Cerebellar cortex (tissue), 1 donor: ENCODE data around the gene UBTD1.
"Not testable (repeated sequence)": the region's sequence is repeated elsewhere in the genome, so short reads cannot be mapped to it uniquely, and the experiment has no call there.

Source experiments
- DNase-seq: peaks from one replicate; pipeline ENCODE4 v3.0.0-alpha.2; 2015; ENCODE audit warnings: low spot score

Gene UBTD1

DNA sequence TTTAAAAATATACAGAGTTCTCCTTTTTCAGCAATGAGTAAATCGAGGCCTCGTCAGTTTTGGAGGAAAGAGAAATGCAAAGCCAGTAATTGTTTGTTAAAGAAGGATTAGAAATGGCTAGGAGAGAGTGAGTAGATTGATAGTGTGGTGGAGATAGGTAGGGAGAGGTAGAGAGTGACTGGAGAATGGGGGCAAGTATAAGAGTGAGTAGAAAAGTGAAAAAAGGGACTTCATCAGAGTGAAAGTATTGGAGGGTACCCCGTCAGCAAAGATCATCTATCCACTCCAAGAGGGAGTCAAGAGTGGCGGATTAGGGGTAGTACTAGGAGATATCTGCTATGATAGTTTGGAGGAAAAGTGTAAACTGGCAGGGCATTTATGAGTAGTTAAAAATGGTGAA is 64.6 kb downstream of the UBTD1 start:
- DNase-seq = no peak

DNA sequence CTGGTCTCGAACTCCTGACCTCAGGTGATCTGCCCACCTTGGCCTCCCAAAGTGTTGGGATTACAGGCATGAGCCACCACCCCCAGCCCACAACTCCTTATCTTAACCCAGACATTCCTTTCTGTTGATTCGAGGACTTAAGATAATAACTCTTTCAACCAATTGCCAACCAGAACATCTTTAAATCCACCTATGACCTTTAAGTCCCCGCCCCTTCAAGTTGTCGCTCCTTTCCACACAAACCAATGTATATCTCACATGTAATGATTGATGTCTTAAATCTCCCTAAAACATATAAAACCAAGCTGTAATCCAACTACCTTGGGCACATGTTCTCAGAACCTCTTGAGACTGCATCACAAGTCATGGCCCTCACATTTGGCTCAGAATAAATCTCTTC is 66.1 kb downstream of the UBTD1 start:
- no peak for DNase-seq

DNA sequence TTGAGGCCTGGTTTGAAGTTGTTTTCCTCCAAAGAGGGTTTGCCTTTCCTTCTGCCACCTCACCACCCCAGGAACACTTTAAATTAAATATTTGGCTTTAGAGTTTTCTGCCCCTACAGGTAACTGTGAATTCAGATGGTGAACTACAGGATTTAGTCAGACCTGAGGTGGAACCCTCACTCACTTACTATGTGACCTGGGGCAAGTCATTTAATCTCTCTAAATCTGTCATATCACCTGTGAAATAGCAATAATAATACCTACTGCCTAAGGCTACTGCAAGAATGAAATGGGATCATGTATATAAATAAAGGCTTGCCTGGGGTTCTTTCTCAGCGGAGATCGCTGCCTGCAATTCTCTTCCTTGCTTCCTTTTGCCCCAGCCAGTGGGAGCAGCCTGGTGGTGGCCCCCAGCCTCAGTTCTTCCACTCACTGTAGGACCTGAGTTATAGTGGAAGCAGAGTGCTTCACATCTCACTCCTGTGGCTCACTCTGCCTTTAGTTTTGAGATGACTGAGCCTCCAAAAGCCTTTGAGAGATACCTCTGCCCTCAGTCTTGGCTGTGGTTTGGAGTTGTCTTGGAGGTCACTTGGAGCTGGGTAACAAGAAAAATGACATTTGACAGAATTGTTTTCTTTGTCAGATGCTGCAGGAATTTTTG is 67.7 kb downstream of the UBTD1 start:
- DNase-seq = no peak

DNA sequence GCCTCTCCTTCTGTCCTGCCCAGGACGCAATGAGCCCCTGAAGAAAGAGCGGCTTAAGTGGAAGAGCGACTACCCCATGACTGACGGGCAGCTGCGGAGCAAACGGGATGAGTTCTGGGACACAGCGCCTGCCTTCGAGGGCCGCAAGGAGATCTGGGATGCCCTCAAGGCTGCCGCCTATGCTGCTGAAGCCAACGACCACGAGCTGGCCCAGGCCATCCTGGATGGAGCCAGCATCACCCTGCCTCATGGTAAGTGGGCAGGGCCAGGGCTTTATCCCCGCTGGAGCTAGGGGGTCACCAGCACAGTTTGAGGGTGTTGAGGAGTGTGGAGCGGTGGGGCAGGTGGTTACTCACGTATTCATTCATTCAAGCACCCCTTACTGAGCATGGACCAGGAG is 69.2 kb downstream of the UBTD1 start:
- no peak for DNase-seq

DNA sequence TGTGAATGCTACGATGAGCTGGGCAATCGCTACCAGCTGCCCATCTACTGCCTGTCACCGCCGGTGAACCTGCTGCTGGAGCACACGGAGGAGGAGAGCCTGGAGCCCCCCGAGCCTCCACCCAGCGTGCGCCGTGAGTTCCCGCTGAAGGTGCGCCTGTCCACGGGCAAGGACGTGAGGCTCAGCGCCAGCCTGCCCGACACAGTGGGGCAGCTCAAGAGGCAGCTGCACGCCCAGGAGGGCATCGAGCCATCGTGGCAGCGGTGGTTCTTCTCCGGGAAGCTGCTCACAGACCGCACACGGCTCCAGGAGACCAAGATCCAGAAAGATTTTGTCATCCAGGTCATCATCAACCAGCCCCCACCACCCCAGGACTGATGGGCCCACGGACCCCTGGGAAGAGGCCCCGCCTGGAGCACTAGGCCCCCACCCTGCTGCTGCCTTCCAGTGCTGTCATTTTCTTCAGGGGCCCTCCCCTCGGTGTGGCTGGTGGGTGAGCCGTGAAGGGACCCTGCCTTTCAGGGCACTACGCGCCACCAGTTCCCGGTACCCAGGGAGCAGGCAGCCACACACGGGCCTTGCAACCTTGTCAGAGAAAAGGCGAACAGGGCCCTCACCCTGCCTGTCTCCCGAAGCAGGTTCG is 71.5 kb downstream of the UBTD1 start:
- no peak for DNase-seq

DNA sequence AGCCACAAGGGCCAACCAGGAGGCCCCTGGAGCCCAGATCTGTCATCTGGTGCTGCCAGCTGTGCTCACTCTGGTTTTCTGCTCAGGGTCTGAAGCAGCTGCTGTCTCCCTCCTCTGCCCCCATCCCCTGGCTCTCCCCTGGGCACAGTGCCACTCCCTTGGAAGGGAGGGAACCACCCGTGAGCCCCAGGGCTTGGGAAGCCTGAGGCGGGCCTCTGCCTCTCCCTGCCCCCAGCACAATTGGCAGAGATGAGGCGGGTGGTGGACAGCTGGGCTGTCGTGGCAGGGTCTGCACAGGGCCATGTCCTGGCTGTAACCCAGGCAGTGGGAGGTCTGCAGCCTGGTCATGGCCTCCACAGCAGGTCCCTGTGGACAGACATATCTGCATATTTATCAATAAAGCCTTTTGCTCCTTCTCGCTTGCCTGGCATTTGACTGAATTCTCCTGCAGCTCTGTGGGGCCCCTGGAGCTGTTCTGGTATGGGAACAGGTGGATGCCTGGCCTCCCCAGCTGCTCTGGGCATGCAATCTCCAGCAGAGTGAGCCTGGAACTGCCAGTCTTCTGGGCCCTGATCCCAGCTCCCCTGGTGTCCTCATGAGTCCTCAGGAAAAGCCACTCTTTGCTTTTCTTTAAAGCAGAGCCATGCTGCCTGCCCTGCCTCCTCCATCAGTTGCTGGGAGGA is 72.2 kb downstream of the UBTD1 start:
- peak; percentile 93 for DNase-seq

DNA sequence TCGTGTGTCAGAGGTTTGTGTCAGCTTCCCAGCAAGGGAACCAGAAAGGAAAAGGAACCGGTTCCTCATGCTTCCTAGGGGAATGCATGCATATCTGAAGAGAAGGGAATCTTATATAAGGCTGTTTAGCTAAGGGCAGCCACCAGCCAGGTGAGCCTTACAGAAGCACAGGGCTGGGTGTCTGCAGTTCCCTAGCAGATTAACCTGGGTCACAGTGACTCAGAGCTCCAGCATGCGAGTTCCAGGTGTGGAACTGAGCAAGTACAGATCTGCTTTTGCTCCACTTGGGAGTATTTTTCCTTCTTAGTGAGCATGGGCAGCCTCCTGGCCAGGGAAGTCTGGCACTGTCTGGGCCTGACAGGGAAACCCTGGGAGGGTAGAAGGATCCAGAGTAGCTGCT is 72.9 kb downstream of the UBTD1 start:
- DNase-seq = peak; percentile 61

DNA sequence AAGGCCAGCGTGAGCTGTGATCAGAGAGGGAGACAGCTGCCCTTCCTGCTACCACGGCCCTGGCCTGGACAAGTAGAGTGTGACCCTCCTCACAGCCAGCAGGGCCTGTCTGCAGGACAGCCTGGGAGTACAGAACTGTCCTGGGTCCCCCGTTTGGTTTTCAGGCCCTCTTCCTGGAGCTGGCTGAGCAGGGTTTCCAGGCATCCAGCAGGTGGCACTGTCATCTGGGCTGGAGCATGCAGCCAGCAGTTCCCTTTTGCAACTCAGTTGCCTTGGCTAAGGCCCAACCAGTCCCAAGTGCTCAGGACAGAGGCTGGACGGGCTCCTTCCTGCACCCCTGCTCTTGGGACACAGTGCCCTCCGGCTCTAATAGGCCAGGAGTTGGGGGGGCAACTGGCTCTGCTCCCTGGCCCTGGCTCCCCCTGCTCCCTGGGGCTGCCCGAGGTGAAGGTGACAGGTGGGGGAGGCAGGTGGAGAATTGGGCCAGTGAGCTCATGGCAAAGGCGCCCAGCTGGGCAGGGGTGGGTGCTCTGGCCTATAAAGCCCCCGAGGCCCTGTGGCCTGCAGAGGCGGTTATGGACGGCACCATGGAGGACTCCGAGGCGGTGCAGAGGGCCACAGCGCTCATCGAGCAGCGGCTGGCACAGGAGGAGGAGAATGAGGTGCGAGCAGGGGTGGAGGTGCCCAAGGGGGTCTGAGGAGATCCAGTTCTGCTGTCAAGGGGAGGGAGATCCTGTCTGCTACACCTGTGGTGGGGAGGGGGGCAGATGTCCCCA is 73.7 kb downstream of the UBTD1 start, which contains the start of gene ANKRD2:
TSS of gene ANKRD2 (plus strand) at position 566 of the 776 bp plus-strand sequence. CDS start at position 576, 10 bp downstream.
- peak; percentile 88 for DNase-seq

DNA sequence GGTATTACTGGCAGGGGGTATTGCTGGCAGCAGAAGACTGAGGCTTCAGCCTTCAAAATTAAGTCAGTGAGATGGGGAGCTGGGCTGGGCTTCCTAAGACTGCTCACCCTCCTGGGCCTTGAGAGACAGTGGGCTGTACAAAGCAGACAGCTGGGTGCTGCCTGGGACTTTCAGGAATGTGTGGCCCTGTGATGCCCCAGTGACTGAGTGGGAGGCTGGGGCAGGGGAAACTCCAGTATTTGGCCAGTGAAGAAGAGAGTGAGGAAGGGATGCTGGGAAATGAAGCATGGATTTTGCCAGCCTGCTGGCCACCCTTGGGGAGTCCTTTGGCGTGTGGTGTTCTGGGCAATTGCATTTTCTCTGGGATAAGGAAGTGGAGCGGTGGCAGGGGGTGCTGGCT is 74.3 kb downstream of the UBTD1 start:
- no peak for DNase-seq

DNA sequence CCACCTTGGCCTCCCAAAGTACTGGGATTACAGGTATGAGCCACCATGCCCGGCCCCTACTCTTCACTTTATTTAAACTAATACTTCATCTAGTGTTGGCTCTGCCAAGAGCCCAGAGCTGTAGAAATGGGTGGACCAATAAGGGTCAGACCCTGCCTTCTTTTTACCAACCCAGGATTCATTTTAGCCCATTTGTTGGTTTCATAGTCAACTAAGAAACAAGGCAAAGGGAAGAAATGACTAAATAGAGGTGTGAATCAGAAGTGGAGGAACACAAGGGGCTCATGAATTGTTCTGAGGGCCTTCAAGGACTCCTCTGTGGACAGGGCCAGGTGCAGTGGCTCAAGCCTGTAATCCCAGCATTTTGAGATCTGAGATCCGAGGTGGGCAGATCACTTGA is 74.9 kb downstream of the UBTD1 start:
- DNase-seq = no peak

DNA sequence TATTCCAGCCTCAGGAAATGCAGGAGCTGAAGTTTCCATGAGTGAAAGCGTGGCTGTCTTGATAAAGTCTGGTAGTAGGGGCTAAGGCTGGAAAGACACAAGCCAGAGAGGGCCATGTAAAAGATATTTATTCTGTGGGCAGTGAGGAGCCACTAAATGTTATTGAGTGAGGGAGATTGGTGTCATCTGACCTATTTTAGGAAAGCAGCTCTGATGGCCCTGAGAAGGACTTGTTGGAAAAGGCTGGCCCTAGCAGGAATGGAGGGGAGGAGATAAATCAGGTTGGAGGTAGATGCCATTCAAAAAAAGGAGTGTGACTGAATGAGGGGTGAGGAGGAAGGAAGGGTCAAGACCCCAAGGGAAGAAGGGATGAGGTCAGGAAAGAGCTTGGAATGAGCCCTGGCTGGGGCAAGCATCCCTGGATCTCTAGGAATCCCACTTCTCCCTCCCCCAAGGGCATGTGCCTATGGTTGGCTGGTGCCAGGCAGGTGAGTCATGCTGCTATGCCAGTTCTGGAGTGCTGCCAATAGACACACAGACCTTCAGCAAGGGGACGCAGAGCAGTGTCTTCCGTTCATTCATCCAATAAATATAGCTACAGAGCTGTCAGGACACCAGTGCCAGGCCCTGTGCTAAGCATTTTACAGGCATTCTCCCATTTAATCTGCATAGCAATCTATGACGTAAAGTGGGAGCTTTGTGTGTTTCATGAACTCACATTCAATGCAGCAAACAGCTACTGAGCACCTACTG is 75.8 kb downstream of the UBTD1 start:
- DNase-seq = peak; percentile 94

DNA sequence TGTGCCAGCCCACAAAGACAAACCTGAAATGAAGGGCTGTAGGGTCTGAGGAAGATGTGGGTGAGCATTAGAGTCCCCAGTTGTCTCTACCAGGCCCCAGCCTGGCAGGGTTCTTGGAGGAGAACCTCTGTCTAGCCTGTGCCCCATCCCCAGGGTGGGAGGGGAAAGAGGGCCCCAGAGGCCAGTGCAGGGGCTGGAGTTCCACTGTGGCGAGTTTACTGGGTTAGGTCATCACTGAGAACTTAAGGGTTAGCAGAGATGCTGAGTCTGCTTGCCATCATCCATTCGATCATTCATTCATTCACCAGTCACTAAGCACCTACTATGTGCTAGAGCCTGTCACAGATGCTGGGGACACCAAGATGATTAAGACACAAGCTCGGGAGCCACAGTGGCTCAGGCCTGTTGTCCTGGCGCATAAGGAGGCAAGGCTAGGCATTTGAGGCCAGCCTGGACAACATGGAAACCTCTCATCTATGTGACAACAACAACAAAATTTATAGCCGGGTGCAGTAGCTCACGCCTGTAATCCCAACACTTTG is 76.5 kb downstream of the UBTD1 start:
- DNase-seq = no peak

DNA sequence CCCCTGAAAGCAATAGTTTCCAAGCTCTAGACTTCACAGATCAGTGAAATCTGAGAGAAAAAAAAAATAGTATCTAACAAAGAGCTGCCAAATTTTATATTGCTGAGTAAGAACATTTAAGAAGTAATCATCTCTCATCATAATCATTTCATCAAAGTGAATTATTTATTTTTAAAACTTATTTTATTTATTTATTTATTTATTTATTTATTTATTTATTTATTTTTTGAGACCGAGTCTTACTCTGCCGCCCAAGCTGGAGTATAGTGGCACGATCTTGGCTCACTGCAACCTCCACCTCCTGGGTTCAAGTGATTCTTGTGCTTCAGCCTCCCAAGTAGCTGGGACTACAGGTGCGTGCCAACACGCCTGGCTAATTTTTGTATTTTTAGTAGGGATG is 77.8 kb downstream of the UBTD1 start:
- DNase-seq = not testable (repeated sequence)

DNA sequence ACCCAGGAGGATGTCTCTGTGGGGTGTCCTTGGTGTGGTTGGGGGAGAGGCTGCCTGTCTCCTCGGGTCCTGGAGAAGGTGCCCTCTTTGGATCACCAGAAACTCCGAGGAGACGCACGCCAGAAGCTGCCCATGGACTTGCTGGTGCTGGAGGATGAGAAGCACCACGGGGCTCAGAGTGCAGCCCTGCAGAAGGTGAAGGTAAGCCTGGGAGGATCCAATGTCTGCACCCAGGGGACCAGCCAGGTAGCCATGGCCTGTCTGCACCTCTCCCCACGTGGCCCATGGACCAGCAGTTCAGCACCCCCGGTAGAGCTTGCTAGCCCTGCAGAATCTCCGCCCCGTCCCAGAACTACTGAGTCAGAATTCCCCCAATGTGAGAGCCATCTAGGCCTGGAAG is 79.0 kb downstream of the UBTD1 start:
- no peak for DNase-seq

DNA sequence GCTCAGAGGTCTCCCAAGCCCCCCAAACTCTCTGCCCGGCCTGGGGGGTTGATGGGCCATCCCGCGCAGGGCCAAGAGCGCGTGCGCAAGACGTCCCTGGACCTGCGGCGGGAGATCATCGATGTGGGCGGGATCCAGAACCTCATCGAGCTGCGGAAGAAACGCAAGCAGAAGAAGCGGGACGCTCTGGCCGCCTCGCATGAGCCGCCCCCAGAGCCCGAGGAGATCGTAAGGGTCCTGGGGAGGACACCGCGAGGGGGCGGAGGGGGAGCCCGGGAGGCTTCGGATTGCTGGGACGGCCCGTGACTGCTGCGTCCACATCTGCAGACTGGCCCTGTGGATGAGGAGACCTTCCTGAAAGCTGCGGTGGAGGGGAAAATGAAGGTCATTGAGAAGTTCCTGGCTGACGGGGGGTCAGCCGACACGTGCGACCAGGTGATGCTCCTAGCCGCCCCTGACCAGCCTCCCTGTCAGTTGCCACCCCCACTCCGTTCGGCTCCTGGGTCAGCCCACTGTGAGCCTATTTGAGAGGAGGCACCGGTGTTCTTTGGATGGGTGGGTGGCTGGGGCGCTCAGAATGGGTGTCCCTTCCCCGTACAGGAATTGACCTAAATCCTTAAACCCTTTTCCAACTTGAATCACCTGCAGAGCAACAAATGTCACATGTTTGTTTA is 79.6 kb downstream of the UBTD1 start:
- no peak for DNase-seq

DNA sequence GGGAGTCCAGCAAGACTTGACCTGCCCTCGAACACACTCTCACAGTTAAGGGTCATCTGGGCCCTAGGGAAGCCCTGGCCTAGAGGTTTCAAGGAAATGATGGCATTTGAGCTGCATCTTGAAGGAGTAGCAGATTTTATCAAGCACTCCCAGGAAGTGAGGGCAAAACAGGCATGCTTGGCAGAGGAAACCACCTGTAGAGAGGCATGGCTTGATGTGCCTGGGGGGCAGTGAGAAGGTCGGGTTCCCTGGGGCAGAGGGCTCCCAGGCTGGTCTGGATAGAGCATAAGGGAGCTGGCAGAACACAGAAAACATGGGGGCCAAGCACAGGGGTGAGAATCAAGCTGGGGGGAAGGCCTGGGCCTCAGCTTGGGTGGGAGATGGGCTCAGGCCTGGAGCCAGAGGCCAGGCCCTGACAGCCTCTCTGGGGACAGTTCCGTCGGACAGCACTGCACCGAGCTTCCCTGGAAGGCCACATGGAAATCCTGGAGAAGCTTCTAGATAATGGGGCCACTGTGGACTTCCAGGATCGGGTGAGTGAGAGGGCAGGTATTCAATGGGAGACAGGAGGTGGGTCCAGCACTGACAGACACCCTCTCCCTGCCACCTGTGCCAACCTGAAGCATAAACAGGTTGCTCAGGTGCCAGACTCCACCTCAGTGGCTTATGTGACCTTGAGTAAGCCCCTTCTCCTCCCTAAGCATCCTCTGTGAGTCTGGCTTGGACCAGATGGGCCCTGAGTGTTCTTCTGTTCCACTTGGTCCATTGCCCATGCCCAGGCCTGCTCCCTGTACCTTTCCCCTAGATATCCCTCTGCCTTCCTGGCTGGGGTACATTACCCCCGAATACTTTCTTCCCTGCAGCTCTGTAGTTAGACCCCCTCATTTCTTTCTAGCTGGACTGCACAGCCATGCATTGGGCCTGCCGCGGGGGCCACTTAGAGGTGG is 82.0 kb downstream of the UBTD1 start:
- peak; percentile 52 for DNase-seq

DNA sequence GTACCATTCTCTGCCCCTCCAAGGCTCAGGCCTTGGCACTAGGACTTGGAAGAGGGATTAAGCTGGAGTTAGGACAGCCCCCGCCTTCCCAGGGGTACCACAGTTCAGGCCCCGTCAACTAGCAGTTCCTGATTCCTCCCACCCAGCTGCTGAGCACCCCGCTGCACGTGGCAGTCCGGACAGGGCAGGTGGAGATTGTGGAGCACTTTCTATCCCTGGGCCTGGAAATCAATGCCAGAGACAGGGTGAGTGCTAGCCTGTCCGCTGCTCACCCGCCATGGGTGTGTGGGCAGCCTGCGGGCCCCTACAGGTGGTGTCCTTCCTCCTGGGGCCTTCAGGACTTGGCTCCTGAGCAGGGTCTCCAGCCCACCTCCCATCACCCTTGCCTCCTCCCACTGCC is 83.4 kb downstream of the UBTD1 start:
- DNase-seq = no peak

DNA sequence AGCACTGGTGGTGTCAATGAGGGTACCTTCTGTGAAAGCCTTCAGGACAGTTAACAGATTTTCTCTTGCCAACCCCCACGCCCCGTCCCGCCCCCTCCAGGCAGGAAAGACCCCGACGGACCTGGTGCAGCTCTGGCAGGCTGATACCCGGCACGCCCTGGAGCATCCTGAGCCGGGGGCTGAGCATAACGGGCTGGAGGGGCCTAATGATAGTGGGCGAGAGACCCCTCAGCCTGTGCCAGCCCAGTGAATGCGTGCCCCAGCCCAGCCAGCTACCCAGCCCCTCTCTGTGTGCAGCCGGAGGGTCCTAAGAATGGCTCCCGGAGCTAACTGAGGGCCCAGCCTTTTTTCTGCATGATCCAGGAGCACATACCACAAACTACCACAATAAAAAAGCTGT is 84.8 kb downstream of the UBTD1 start:
- no peak for DNase-seq

DNA sequence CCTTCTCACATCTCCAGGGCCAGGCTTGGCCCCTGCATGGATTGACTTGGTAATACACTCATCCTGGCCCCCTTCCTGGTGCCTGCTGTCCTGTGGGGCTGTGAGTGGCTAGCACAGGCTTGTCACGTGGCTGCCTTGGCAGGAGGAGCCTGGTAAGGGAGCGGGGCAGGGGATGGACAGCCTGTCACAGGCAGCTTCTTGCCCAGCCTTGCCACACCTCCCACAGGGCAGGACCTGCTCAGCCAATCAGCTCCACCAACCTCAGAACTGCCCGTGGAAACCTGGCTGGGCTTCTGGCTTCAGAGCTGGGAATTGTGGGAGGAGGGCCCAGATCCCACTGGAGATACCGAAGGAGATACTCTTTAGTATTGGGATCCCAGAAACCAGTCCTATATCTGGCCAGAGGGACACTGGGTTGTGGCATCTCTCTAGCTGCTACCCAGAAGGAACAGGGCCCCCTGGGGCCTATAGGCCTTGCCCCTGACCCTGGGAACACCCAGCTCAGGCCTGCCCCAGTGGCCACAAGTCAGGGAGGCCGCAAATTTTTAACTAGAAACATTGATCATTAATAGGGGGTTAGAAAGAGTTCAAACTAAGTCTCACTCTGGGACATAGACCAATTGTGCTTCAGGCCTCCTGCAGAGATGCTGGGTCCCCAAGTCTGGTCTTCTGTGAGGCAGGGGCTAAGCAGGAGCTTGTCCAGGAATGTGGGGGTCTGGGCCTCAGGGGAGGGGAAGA is 85.5 kb downstream of the UBTD1 start, which contains the start of gene HOGA1:
TSS of gene HOGA1 (plus strand) at position 330 of the 738 bp plus-strand sequence. CDS start at position 645, 315 bp downstream.
- DNase-seq = peak; percentile 100
